Measurements from ENCODE around the gene GRAMD1B.

The GRAMD1B gene

DNA sequence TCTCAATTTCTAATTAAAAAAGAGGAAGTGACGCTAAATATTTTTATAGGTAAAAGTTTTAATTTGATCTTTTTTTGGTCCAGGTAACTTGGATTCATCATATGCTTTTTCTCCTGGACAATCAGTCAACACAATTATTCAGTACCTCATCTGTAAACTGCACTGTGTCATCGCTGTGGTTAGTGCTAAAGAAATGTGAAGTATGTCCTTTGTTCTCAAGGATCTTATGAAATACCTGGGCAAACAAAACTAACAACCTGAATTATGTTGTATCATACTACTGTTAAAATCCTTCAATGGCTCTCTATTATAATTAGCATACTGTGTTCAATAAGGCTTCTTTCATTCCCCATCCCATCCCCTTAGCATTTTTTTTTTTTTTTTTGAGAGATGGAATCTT lies 244.2 kb downstream of the GRAMD1B start:
- ChIA-PET POLR2A (no interaction called here), CTCF (interaction anchor here (1.1 kb wide), 1 partner anchor 33 kb away, joined by 5 read pairs; no protein-coding TSS in a partner anchor)
- DNase-seq (ENCODE audit: low read depth, low spot score): no peak
- no peak overlapping the region for H3K4me3 ChIP-seq (ENCODE audit: low read depth, low read length)
- TF ChIP-seq, protein P1, sequence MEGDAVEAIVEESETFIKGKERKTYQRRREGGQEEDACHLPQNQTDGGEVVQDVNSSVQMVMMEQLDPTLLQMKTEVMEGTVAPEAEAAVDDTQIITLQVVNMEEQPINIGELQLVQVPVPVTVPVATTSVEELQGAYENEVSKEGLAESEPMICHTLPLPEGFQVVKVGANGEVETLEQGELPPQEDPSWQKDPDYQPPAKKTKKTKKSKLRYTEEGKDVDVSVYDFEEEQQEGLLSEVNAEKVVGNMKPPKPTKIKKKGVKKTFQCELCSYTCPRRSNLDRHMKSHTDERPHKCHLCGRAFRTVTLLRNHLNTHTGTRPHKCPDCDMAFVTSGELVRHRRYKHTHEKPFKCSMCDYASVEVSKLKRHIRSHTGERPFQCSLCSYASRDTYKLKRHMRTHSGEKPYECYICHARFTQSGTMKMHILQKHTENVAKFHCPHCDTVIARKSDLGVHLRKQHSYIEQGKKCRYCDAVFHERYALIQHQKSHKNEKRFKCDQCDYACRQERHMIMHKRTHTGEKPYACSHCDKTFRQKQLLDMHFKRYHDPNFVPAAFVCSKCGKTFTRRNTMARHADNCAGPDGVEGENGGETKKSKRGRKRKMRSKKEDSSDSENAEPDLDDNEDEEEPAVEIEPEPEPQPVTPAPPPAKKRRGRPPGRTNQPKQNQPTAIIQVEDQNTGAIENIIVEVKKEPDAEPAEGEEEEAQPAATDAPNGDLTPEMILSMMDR (IDR thresholded peaks at IDR 0.05; ENCODE audit: insufficient read depth, low read length, missing control alignments): no peak

All from AG04449 (cell line).